GM18861 (cell line): ENCODE data around the gene VPS13C.

Experiments
- ATAC-seq: cut with Tn5 transposase; IDR thresholded peaks from one replicate; pipeline ENCODE4 v1.9.1; 2021; ENCODE audit not compliant: unreplicated experiment

VPS13C gene

DNA sequence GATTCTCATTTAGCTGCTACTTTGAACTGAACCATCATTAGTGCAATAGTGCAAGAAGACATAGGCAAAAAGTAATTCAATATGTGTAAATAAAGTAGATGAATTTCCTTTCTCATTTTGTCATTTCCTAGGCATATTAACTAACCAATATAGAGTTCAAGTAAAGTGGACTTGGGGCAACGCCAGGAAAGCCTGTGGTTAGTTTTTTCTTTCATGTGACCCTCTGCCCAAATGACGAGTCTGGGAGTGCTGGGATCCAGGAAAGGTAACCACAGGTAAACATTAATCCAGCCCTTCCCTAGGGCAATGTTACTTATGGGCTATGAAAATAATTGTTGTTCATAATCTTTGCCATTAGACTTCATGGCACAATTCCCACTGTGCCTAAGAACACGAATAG is 181.0 kb downstream of the VPS13C start:
- no peak for ATAC-seq

- no peak for ATAC-seq
These were observed 188.2 kb downstream of the VPS13C start for GRCh38 chr15:61871926-61872522.

DNA sequence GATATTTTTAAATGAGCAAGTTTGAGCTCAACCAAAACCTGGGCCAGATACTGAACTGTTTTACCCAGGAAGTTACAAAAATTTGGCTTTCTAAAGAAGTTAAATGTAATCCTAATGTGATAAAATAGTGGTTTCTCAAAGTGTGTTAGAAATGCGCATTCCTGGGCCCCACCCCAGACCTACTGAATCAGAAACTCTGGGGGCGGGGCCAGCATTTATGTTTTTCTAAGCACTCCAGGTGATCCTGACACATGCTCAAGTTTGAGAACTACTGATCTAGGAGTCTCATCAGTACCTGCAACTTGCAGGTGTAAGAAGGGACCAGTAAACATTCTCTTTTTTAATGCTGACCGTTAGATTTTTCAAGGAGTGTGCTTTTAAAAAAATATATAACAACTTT is 190.6 kb downstream of the VPS13C start:
- ATAC-seq: no peak

GRCh38 chr15:61861962-61862361 is 198.3 kb downstream of the VPS13C start:
- ATAC-seq: no peak

DNA sequence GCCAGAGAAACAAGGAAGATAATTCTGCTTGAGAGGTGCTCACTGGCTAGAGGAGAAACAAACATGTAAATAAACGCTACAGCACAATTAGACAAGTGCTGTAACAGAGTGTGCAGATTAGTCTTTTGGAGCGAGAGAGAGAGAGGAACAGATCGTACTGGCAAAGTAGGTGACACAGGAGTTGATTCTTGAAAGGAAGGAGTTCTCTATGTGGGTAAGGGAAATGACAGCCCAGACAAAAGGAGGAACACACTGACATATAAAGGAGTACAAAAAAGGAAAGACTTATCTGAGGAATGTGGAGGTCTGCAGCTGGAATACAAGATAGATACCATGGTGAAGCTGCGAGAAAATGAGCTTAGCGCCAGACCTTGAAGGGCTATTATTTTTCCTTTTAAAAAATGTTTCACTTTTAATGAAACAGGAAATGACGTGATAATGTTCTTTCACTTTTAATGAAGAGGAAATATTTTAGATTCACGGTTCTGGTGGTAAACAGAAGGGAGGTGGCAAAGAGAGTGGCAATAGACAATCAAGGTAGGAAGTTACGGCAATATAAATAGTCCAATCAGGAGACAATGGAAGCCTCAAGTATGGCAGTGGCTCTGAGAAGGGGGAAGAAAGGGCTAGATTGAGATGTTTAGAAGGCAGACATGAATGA is 202.9 kb downstream of the VPS13C start:
- no peak for ATAC-seq

DNA sequence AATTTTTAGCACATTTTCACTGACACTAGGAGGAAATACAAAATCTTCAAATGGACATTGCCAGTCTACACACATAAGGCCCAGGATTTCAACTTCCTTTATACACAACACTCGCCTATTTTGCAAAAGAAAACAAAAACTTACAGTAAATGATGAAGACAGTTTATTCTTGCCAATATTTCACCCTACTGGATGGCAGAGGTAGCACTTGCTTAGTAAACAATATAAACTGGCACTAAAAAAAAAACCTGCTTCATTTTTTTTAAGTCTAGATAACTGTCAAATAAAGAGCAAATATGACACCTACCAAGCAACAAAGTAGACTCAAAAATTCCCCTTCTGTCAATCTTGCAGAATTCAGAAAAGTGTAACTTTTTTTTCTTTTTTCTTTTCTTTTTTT is 204.0 kb downstream of the VPS13C start:
- ATAC-seq: no peak

GRCh38 chr15:61853195-61853594 is 207.1 kb downstream of the VPS13C start:
- no peak for ATAC-seq

DNA sequence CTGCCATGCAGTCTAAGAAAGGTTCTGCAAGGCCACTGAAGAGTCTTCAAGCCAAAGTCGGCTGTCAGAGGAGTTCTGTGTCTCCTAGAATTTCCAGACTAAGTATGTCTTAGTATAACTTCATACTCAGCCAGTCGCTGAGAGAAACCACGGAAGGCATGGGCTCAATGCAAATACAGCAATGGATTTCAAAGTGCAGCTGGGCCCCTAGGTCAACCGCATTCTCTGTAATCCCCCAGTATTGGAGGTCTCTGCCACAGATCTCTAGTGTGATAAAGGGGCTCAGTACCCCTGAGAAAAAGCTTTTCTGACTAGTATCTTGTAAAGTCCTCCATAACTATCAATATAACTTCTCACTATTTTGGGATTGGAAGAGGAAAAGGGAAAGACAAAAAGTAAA is 208.3 kb downstream of the VPS13C start:
- no peak for ATAC-seq

DNA sequence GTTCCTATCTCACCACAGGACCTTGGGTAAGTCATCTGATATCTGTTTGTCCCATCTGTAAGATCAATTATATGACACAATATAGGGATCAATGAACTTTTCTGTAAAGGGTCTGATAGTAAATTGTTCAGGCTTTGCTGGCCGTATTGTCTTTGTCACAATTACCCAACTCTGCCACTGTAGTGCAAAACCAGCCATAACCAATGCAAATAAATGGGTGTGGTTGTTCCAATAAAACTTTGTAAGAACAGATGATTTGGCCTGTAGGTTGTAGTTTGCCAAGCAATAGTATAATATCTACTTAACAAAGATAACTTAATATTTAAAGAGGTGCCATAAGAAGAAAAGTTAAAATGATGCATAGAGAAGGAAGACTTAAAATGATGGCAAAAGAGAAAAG is 210.8 kb downstream of the VPS13C start:
- no peak for ATAC-seq

- ATAC-seq: no peak
These were observed 218.8 kb downstream of the VPS13C start for GRCh38 chr15:61841466-61841865.

GRCh38 chr15:61840090-61840489 is 220.2 kb downstream of the VPS13C start:
- no peak for ATAC-seq

DNA sequence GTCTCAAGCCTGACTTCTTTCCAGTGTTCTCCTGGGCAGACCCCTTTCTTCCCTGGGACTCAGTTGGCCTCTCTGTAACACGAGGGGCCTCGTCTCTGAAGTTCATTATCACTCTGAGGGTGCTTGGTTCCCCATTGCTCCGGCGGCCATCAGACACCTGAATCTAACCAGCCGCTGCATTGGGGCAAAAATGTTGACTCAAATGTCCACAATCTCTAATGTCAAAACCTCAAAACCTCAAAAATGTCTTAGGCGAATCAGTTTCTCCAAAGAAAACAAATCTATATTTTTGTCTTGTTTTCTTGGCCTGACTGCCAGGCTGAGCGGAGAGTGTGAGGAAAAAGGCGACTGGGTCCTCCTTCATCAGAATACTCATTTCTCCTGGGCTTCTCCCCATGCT is 220.7 kb downstream of the VPS13C start:
- no peak for ATAC-seq

GRCh38 chr15:61835496-61836106 is 224.6 kb downstream of the VPS13C start:
- no peak for ATAC-seq

GRCh38 chr15:61835029-61835428 is 225.2 kb downstream of the VPS13C start:
- no peak for ATAC-seq

DNA sequence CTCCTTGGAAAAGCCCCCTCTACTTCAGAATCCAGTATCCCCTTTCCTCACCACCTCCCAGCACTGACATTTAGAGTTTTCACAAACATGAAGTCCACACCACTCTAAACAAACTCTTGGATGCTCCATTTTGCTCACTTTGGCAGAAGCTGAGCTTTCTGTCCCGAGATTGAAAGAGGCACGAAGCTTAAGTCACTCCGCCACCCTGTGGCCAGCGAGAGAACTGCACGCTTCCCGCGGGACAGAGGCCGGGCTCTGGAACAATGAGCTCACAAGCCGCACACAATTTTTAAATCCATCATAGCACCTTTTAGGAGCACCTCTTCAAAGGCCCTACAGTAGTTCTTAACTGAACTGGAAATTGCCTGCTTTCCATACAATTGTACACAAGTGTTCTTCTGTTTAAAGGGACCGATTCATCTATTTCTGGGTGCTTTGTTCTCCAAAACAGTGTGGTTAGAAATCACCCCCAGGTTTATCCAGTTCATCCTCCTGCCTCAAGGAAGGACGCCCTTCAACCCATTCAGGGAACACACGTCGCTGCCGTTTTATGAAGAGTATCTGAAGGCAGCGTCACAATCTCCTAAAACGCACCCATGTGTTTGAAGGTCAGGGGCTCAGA is 226.1 kb downstream of the VPS13C start:
- ATAC-seq: no peak

DNA sequence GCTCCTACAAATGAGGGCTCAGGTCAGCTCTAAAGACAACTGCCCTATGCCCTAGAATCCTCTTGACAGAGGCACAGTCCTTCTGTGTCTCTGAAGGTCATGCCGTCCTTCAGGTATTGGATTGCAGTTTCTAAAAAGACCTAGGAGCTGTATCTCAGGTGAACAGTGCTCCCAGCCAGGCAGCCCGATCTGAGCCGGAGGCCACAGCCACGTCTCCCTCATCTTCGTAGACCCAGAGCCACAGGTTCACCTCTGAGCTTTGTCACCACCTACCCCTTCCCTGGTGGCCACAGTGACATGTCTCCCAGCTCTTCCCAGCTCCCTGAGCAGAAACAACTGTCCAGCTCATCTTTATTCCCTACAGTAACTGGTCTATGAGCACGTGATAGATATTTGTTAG is 228.0 kb downstream of the VPS13C start:
- ATAC-seq: no peak

GRCh38 chr15:61831505-61831921 is 228.7 kb downstream of the VPS13C start:
- ATAC-seq: no peak

DNA sequence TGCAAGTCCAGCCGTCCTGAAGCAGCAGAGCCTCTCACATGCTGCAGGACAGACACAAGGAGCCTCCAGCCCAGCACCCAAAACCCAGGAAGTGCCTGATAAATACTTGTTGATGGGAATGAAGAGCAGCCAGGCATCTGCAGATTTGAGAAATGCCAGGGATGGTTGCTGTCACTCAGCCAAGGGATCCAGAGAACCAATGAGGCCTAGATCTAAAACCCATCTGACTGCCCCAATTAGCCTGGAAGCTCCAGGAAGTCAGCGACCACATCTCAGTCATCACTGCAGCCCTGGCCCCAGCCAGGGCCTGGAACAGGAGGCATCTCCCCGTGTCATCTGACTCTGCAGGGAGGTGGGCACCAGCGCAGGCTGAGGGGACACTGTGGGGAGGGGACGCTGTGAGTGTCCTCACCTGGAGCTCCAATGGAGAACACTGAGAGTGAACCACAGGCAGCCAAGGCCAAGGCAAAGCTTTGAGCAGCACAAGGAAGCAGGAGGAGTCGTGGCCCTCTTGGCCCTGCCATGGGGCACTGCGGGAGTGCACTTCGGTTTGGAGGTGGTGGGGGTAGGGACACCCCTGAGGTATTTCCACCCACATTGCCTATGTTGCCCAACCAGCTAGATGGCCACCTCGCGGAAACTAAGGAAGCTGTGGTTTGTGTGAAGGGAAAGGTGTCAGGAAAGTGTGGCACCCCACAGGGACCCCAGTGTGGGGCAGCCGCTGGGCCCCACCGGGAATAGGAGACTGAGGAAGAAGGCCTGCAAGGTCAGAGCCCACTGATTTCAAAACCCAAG is 229.5 kb downstream of the VPS13C start:
- ATAC-seq: no peak

DNA sequence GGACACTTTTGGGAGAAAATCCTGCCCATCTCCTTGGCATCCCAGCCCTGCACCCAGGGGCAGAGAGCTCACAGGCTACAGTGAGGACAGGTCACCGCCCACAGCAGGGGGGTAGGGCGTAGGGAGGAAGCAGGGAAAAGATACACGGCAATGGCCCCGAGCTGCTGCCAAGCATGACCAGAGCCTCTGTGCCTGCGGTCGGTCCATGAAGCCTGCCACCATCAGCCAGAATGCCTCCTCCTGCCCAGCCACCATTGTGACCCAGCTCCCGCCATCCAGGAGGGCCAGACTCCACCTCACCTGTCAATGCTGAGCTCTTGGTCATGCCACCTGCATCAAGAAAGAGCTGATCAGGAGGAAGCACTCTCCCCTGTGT is 230.7 kb downstream of the VPS13C start:
- ATAC-seq: no peak

DNA sequence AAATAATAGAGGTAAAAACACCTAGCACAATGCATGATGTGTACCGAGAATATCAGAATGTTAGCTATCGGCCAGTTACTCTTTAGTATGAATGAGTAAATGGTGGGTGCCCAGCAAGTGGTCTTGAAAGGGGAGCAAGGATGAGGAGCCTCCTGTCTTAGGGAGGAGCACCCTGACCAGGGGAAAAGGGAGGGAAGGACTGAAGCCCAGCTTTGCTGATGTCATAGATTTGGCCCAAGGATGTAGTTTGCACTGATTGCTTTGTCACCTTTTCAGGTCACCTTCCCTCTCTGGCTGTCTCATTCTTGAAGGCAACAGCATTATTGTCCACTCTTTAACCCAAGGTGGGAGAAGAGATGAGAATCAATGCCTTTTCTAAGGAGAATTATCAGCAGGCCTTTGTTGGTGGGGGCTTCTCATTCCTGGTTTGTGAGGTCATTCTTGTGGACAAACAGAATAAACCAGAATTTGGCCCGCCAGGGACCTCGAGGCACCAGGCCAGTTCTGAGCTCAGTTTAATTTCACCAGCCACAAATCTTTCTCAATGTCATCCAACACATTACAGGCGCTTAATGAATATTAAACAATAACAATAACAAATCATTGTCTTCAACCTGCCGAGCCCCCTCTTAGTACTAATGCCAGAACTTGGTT is 231.3 kb downstream of the VPS13C start:
- no peak for ATAC-seq

- ATAC-seq: no peak
These were observed 232.2 kb downstream of the VPS13C start for GRCh38 chr15:61828008-61828407.
